GM21367 (cell line): ENCODE measurements around the gene GLCE.
"Not testable (repeated sequence)": the region's sequence is repeated elsewhere in the genome, so short reads cannot be mapped to it uniquely, and the experiment has no call there.

ENCODE experiments used
- ATAC-seq: cut with Tn5 transposase; IDR thresholded peaks from one replicate; pipeline ENCODE4 v1.9.1; 2021; ENCODE audit not compliant: unreplicated experiment

The GLCE gene

GRCh38 chr15:69134791-69135190 is 25.6 kb upstream of the GLCE start:
- ATAC-seq: no peak

GRCh38 chr15:69135499-69135898 is 24.9 kb upstream of the GLCE start:
- ATAC-seq: no peak

DNA sequence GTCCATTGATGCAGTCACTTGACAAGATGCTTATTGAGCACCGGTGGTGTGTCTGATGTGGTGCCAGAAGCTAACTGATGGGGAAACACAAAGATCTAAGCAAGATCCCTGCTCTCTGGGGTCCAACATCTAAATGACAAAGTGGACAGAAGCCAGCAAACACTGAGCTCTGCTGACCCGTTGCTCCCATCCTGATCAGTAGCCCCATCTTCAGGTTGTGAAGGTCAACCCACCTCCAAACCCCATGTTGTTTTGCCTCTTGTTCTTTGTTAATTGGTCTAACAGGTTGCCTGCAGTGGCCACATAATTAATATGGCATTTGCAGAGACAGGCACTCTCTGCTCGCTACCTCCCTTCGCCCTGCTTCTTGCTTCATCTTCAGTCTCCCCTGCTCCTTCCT is 21.5 kb upstream of the GLCE start:
- no peak for ATAC-seq

GRCh38 chr15:69140306-69140705 is 20.1 kb upstream of the GLCE start:
- ATAC-seq: no peak

DNA sequence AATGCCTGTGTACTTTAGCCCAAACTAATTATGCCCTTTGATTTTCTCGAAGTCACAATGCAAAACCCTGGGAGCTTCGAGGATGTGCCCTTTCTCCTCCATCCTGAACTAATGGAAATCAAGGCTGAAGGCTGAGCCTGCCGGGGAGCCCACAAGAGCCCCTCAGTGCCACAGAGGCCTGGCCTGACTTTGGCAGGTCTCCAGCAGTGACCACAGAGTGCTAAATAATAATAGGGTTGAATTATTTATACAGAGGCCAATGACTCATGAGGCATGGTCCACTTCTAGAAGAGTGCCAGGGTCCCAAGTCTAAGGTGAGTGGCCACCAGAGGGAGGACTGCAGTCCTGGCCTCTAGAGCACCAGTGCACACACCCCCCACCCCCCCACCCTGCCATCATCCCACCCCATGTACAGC is 19.1 kb upstream of the GLCE start:
- ATAC-seq: no peak

- ATAC-seq: no peak
Observed at GRCh38 chr15:69141833-69142232, 18.6 kb upstream of the GLCE start.

GRCh38 chr15:69143756-69144436 is 16.5 kb upstream of the GLCE start:
- no peak for ATAC-seq

DNA sequence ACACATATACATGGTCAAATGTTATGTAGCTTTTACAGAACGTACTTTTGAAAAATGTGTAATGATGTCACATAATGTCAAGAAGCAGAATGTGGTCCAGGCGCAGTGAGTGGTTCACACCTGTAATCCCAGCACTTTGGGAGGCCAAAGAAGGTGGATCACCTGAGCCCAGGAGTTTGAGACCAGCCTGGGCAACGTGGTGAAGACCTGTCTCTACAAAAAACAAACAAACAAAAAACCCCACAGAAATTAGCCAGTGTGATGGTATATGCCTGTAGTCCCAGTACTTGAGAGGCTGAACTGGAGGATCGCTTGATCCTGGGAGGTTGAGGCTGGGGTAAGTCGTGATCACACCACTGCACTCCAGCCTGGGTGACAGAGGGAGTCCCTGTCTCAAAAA is 15.9 kb upstream of the GLCE start:
- no peak for ATAC-seq

DNA sequence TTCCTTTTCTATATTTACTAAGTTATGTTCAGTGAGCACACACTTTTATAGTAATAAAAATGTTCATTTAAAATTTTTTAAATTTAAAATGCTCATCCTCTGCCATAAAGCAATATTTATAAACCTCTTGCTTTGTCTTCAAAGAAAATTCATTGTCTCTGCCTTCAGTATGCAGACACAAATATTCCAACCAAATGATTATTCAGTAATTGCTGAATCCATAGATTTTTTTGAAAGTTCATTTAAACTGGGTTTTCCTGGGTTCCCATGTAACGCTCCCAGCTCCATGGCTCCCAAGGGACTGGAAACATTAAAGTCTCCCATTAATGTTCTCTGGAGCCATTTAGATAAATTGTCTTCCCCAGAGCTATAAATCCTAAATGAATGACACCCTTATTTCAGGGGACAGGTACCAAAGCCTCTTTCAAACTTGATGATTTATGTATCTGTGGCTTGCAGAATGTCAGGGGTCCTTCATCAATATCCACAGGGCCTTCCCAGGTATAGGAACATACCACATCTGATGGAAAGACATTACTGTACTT is 15.2 kb upstream of the GLCE start:
- ATAC-seq: no peak

DNA sequence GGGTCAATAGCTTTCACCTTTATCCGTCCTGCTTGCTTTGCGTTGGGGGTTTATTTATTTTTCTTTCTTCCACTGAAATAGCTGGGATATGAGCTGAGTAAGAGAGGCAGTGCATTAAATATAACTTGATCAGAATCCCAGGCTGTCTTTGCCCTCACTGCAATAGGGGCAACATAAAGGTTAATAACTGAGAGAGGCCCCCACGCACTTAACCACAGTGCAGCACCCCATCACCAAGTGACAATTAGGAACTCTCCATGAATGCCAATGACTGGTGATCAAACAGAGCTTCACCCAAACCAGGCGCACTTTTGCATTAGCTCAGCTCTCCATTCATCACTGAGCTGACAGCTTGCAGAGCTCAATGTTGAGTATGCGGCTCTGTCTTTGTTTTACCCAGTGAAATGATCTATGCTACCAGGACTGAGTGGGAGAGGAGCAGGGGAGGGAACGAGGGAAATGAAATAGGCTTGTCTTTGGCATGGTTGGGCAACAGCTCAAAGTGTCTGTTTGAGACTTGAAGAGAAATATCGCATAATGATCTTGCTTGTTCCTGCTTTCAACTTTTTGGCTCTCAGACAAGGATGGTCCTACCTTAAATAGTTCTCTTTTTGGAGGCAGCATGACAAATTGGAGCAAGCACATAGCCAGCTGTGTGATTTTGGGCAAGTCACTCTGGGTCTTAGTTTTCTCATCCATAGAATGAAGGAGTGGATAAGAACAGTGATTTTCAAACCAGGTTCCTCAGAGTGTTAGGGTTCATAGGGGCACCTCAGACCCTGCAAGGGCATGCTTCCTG is 14.5 kb upstream of the GLCE start:
- no peak for ATAC-seq

- ATAC-seq: no peak
Observed at GRCh38 chr15:69146724-69147435, 13.6 kb upstream of the GLCE start.

DNA sequence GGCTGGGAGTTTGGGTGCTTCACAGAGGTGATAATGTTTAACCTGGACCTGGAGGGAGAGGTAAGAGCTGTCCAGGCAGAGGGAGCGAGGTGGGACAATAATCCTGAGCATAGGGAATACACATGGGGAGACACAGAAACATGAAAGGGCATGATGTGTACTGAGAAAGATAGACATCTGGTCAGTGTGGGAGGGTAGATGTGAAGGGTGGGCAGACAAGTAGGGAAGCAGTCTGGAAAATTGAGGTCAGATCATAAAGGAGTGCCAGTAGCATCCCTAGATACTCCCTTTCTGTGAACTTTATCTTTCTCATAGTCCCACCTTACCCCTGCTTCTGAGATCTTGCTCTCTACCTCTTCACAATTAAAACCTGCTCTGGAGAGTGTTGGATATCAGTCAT is 12.0 kb upstream of the GLCE start:
- ATAC-seq: no peak

- ATAC-seq: no peak
Observed at GRCh38 chr15:69149163-69149562, 11.3 kb upstream of the GLCE start.

- no peak for ATAC-seq
Observed at GRCh38 chr15:69149803-69150202, 10.6 kb upstream of the GLCE start.

DNA sequence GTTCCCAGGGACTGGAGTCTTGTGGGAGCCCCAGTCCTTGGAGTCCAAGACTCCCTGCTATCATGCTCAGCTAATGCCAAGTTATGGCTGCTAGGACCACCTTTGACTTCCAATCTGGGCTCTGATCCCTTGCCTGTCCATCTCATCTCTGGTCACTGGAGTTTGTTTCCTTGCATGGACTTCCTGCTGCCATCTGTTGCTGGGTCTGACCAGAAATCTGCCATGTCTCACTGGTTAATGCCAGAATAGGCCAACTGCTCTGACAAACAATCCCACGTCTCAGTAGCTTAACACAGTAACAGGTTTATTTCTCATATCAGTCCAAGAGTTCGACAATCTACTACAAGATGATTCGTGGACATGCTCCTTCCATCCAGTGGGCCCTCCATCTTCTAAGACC is 10.1 kb upstream of the GLCE start:
- ATAC-seq: no peak

DNA sequence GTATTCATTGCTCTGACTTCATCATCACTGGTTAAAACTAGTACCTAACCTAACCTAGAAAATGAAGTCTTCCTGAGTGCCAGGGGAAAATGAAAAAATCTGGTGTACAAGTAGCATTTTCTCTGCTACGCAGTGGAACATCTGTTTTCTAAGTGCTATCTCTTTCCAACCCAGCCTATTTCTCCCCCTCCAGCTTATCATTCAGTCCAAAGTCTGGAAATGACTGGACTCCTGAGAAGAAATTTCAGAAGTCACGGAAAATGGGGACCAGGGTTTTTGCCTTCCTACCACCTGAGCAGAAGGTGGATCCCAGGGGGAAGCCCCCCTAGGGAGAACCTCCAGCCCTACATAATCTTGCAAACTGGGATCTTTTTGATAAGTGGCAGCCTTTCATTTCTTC is 9.6 kb upstream of the GLCE start:
- no peak for ATAC-seq

DNA sequence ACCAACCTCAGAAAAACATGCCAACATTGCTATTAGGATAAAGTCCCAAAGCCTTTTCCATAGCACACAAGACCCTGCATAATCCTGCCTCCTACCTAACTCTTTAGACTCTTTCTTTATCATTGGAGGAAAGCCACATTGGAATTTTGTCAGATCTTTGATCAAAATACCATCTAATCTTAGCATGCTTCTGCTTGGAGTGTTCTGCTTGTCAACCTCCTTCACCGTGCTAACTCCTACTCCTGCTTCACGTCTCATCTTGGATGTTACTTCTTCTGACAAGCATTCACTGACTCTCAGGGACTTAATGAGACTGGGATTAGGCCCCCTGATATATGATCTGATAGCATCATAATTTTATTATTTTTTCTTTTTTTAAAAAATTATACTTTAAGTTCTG is 7.4 kb upstream of the GLCE start:
- no peak for ATAC-seq

DNA sequence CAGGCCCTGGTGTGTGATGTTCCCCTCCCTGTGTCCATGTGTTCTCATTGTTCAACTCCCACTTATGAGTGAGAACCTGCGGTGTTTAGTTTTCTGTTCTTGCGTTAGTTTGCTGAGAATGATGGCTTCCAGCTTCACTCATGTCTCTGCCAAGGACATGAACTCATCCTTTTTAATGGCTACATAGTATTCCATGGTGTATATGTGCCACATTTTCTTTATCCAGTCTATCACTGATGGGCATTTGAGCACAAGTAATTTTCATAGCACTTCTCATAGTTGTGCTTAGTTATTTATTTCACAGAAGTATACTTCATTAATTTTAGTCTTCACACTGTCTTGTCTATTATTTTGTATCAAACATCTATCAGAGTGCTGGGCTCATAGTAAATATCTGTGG is 6.8 kb upstream of the GLCE start:
- ATAC-seq: not testable (repeated sequence)

GRCh38 chr15:69154078-69154477 is 6.4 kb upstream of the GLCE start:
- ATAC-seq: no peak

DNA sequence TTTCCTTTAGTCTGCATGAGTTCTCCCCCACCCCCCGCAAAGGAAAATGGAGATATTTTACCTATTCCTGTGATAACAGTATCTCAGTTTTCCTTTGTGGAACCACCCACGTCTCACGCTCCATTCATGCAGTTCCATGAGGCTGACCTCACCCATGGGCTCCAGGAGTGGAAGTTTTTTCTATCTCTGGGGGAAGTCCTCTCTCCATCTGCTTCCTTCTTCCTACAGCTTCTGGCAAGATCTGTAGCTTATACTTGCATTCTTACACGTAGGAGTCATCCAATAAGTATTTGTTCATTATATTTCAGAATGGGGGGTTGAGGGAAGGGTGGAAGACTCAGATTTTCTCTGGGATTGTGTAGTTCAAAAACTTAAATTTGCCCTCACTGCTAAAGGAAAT is 5.8 kb upstream of the GLCE start:
- ATAC-seq: no peak

DNA sequence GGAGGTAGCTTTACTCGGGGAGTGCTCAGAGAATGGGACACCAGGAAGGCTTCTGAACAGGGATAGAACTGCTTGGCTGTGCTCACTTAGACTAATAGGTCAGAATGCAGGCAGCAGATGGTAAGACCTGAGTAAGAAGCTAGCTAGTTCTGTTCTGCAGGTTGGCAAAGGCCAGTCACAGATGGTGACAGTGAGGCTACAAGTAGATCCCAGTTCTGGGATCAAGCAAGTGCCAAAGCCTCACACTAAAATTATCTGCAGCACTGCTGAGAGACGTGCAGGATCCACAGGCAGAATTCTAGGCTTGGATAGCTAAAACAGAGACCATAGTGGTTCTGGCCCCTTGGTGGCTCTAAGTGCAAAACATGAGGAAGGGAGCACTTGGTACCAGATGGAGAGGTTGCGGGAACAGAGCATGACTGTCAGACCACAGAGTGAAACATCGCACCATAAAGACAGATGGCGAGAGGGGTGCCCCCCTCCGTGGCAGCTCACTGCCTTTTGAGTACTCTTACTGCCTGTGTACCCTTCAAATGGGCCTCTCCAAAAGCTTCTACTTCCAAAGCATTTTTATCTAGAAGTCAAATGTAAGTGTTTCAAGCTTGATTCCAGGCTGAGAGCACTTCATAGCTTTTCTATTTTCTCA is 3.6 kb upstream of the GLCE start:
- ATAC-seq: no peak
